ENCODE data around the gene DHRS2. TPM values are rescaled to one million over a fixed set of nuclear protein-coding genes. Genes with fewer than 3 reads are reported as not detected.

Gene DHRS2
- total and polyA plus RNA-seq, 2 of the 13 experiments (the other 11 are each of a cell fraction or from before 2014, with no cell fraction given) = 1,621 to 3,021 TPM

DNA sequence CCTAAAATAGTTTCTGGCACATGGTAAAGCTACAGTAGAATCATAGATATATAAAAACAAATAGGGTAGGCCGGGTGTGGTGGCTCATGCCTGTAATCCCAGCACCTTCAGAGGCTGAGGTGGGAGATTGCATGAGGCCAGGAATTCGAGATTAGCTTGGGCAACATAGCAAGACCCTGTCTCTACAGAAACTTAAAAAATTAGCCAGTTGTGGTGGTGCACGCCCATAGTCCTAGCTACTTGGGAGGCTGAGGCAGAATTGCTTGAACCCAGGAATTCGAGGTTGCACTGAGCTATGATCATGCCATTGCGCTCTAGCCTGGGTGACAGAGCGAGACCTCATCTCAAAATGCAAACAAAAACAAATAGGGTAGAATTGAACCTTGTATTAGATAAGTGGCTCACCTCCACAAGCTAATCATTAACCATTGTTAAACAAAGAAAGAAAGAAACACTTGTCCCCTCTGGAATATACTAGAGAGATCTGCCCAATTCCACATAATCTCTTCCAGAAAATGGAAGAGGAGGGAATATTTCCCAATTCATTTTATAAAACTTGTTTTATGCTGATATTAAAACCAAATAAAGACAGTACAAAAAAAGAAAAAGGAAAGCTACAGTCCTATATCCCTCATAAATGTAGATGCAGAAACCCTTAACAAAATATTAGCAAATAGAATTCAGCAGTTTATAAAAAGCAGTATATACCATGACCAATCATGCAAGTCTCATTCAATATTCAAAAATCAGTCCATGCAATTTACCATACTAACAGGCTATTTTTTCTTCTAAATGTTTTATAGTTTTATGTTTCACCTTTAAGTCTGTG is 22.7 kb upstream of the DHRS2 start (continued):
- TF ChIP-seq HNRNPLL (IDR thresholded peaks at IDR 0.05; ENCODE audit: low read depth, low read length, poor library complexity, severe bottlenecking) (no peak), RNF2 (conservative IDR thresholded peaks at IDR 0.05; ENCODE audit: low read depth) (no peak), ZNF83 (CRISPR knock-in tag; IDR thresholded peaks at IDR 0.05; ENCODE audit: borderline replicate concordance) (0 out of 2 replicates have a peak, but pooled peaks have one; percentile 63), ZNF598 (CRISPR knock-in tag; IDR thresholded peaks at IDR 0.05; ENCODE audit: borderline replicate concordance) (peak; percentile 79; the same call in 1 of the 2 replicates), HDAC2 (CRISPR knock-in tag; IDR thresholded peaks at IDR 0.05) (peak; percentile 97), CHD2 (IDR thresholded peaks at IDR 0.05; ENCODE audit: low read depth, low read length) (no peak), CBX2 (IDR thresholded peaks at IDR 0.05; ENCODE audit: low read depth, low read length) (no peak), CBX2 (CRISPR knock-in tag; IDR thresholded peaks at IDR 0.05; ENCODE audit: low read depth) (no peak; the same call in 1 of the 2 replicates), CAMTA2 (CRISPR knock-in tag; IDR thresholded peaks at IDR 0.05; ENCODE audit: borderline replicate concordance) (no peak), HOXD1 (CRISPR knock-in tag; IDR thresholded peaks at IDR 0.05) (0 out of 2 replicates have a peak, but pooled peaks have one; percentile 37), HMGXB3 (CRISPR knock-in tag; IDR thresholded peaks at IDR 0.05; ENCODE audit: borderline replicate concordance) (0 out of 2 replicates have a peak, but pooled peaks have one; percentile 25), HIVEP1 (CRISPR knock-in tag; IDR thresholded peaks at IDR 0.05) (no peak), ZNF234 (CRISPR knock-in tag; conservative IDR thresholded peaks at IDR 0.05) (no peak), ZNF776 (CRISPR knock-in tag; IDR thresholded peaks at IDR 0.05) (no peak), ZIK1 (CRISPR knock-in tag; IDR thresholded peaks at IDR 0.05; ENCODE audit: borderline replicate concordance, low read depth) (no peak), PTBP1 (IDR thresholded peaks at IDR 0.05; ENCODE audit: low read depth, low read length, poor library complexity, severe bottlenecking) (no peak)
- TF ChIP-seq, protein P1, sequence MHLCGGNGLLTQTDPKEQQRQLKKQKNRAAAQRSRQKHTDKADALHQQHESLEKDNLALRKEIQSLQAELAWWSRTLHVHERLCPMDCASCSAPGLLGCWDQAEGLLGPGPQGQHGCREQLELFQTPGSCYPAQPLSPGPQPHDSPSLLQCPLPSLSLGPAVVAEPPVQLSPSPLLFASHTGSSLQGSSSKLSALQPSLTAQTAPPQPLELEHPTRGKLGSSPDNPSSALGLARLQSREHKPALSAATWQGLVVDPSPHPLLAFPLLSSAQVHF (CRISPR knock-in tag; IDR thresholded peaks at IDR 0.05) = no peak
- TF ChIP-seq, protein P2, sequence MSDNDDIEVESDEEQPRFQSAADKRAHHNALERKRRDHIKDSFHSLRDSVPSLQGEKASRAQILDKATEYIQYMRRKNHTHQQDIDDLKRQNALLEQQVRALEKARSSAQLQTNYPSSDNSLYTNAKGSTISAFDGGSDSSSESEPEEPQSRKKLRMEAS (IDR thresholded peaks at IDR 0.05) = no peak
- TF ChIP-seq, protein P3, sequence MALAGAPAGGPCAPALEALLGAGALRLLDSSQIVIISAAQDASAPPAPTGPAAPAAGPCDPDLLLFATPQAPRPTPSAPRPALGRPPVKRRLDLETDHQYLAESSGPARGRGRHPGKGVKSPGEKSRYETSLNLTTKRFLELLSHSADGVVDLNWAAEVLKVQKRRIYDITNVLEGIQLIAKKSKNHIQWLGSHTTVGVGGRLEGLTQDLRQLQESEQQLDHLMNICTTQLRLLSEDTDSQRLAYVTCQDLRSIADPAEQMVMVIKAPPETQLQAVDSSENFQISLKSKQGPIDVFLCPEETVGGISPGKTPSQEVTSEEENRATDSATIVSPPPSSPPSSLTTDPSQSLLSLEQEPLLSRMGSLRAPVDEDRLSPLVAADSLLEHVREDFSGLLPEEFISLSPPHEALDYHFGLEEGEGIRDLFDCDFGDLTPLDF (CRISPR knock-in tag; IDR thresholded peaks at IDR 0.05) = no peak; the same call in 1 of the 2 replicates
- TF ChIP-seq, protein P4, sequence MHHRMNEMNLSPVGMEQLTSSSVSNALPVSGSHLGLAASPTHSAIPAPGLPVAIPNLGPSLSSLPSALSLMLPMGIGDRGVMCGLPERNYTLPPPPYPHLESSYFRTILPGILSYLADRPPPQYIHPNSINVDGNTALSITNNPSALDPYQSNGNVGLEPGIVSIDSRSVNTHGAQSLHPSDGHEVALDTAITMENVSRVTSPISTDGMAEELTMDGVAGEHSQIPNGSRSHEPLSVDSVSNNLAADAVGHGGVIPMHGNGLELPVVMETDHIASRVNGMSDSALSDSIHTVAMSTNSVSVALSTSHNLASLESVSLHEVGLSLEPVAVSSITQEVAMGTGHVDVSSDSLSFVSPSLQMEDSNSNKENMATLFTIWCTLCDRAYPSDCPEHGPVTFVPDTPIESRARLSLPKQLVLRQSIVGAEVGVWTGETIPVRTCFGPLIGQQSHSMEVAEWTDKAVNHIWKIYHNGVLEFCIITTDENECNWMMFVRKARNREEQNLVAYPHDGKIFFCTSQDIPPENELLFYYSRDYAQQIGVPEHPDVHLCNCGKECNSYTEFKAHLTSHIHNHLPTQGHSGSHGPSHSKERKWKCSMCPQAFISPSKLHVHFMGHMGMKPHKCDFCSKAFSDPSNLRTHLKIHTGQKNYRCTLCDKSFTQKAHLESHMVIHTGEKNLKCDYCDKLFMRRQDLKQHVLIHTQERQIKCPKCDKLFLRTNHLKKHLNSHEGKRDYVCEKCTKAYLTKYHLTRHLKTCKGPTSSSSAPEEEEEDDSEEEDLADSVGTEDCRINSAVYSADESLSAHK (CRISPR knock-in tag; IDR thresholded peaks at IDR 0.05; ENCODE audit: borderline replicate concordance) = no peak

All from HepG2 (cell line).